H1 (cell line): Measurements from ENCODE around the gene TSHZ2. TPM values are rescaled to one million over a fixed set of nuclear protein-coding genes. Genes with fewer than 3 reads are reported as not detected.

ENCODE experiments used
- CTCF ChIA-PET: fragments of 300-600 bp; sonication (Branson Sonifier 250); formaldehyde crosslinking; loops from one replicate; lab custom pipeline; 2021; ENCODE audit not compliant: partially characterized antibody; lab: Charles Lee
- POLR2A ChIA-PET: fragments of 300-600 bp; sonication (Branson Sonifier 250); formaldehyde crosslinking; loops from one replicate; lab custom pipeline; 2021; ENCODE audit warnings: inconsistent platforms; ENCODE audit not compliant: partially characterized antibody; lab: Charles Lee
- DNase-seq, 2 experiments: peaks; one replicate each; pipeline versions ENCODE4 v3.0.0 to v3.0.0-alpha.2; 2010 to 2022; ENCODE audit warnings: low spot score in 2 of 2, low read depth in 1 of 2, mixed read lengths in 1 of 2
- FAIRE-seq: peaks from 2 replicates; lab custom pipeline; 2011; peaks lifted over from hg19 to GRCh38; lab: Jason Lieb, UNC
- H2AFZ ChIP-seq: 2 replicates; pipeline ENCODE4 v1.8.1; 2012; ENCODE audit warnings: low read length, inconsistent platforms
- H2AK5ac ChIP-seq: 2 replicates; pipeline ENCODE4 v1.6.1; 2013; ENCODE audit warnings: low read depth, low read length
- H2BK120ac ChIP-seq: replicated peaks from 2 replicates; pipeline ENCODE3; 2013; ENCODE audit warnings: low read depth, low read length, inconsistent platforms
- H2BK12ac ChIP-seq: 2 replicates; pipeline ENCODE4 v1.6.1; 2013; ENCODE audit warnings: low read depth, low read length
- H2BK15ac ChIP-seq: 2 replicates; pipeline ENCODE4 v1.6.1; 2013; ENCODE audit warnings: low read length
- H2BK20ac ChIP-seq: 2 replicates; pipeline ENCODE4 v1.6.1; 2013; ENCODE audit warnings: low read length
- H2BK5ac ChIP-seq: 2 replicates; pipeline ENCODE4 v1.6.1; 2013; ENCODE audit warnings: low read depth, low read length
- H3K14ac ChIP-seq: 2 replicates; pipeline ENCODE4 v1.6.1; 2013; ENCODE audit warnings: inconsistent platforms; ENCODE audit not compliant: insufficient read length
- H3K18ac ChIP-seq: 2 replicates; pipeline ENCODE4 v1.6.1; 2013; ENCODE audit warnings: low read length; ENCODE audit errors: extremely low read depth
- H3K23ac ChIP-seq: 2 replicates; pipeline ENCODE4 v1.6.1; 2013; ENCODE audit warnings: inconsistent platforms; ENCODE audit not compliant: insufficient read length
- H3K23me2 ChIP-seq: 2 replicates; pipeline ENCODE4 v1.6.1; 2013; ENCODE audit warnings: low read depth, low read length
- H3K27ac ChIP-seq: 2 replicates; pipeline ENCODE4 v1.6.1; 2011; ENCODE audit warnings: low read depth, low read length, inconsistent platforms
- H3K27me3 ChIP-seq, 4 experiments: replicated peaks in 1 of 4; 1 replicate in 1 of 4; 2 replicates in 3 of 4; pipeline versions ENCODE4 v1.6.1 to v1.8.1; 2011 to 2013; ENCODE audit warnings: low read length in 3 of 4, mild to moderate bottlenecking in 3 of 4, inconsistent platforms in 2 of 4, mixed read lengths in 2 of 4, moderate library complexity in 1 of 4; ENCODE audit not compliant: control insufficient read depth in 3 of 4, insufficient read depth in 3 of 4; ENCODE audit errors: extremely low read depth in 1 of 4
- H3K36me3 ChIP-seq, 4 experiments: 2 replicates each; pipeline versions ENCODE4 v1.6.1 to v1.8.1; 2011 to 2013; ENCODE audit warnings: mild to moderate bottlenecking in 4 of 4, low read length in 3 of 4, moderate library complexity in 2 of 4, control low read depth in 1 of 4, inconsistent platforms in 1 of 4; ENCODE audit not compliant: insufficient read depth in 4 of 4, control insufficient read depth in 2 of 4
- H3K4ac ChIP-seq: replicated peaks from 2 replicates; pipeline ENCODE3; 2013; ENCODE audit warnings: low read length, low read depth, mixed read lengths, inconsistent platforms; ENCODE audit not compliant: insufficient read length
- H3K4me1 ChIP-seq, 4 experiments: replicated peaks in 1 of 4; 1 replicate in 1 of 4; 2 replicates in 3 of 4; pipeline versions ENCODE4 v1.6.1 to v1.8.1; 2011 to 2013; ENCODE audit warnings: low read length in 3 of 4, inconsistent platforms in 2 of 4, mixed read lengths in 1 of 4; ENCODE audit not compliant: insufficient read depth in 4 of 4, control insufficient read depth in 3 of 4
- H3K4me2 ChIP-seq, 2 experiments: 2 replicates each; pipeline versions ENCODE4 v1.6.1 to v1.8.1; 2011 to 2013; ENCODE audit warnings: low read depth in 2 of 2, low read length in 2 of 2, control low read depth in 1 of 2, inconsistent platforms in 1 of 2, mild to moderate bottlenecking in 1 of 2; ENCODE audit not compliant: insufficient read depth in 1 of 2
- H3K4me3 ChIP-seq, 4 experiments: fragments of 200-600, 300-600 bp in 1 of 4; sonication (generic), shearing (Covaris generic), sonication (Bioruptor Twin) in 1 of 4; 2 replicates each; pipeline versions ENCODE4 v1.5.1 to v1.8.1; 2011 to 2016; ENCODE audit warnings: low read length in 4 of 4, low read depth in 3 of 4, control low read depth in 2 of 4, inconsistent platforms in 2 of 4, mild to moderate bottlenecking in 2 of 4, mixed read lengths in 1 of 4, moderate library complexity in 1 of 4; ENCODE audit not compliant: insufficient read depth in 2 of 4; ENCODE audit errors: extremely low read depth in 1 of 4
- H3K56ac ChIP-seq: replicated peaks from 2 replicates; pipeline ENCODE3; 2013; ENCODE audit warnings: low read depth, mild to moderate bottlenecking, mixed read lengths, low read length, inconsistent platforms; ENCODE audit not compliant: insufficient read length
- H3K79me1 ChIP-seq: 2 replicates; pipeline ENCODE4 v1.6.1; 2013; ENCODE audit warnings: low read depth, low read length, control low read depth
- H3K79me2 ChIP-seq, 2 experiments: 2 replicates each; pipeline versions ENCODE4 v1.6.1 to v1.8.1; 2012 to 2013; ENCODE audit warnings: low read length in 2 of 2, mild to moderate bottlenecking in 2 of 2, inconsistent platforms in 1 of 2; ENCODE audit not compliant: insufficient read depth in 2 of 2, control insufficient read depth in 1 of 2
- H3K9ac ChIP-seq, 4 experiments: replicated peaks in 1 of 4; 1 replicate in 1 of 4; 2 replicates in 3 of 4; pipeline versions ENCODE4 v1.6.1 to v1.8.1; 2011 to 2013; ENCODE audit warnings: low read depth in 3 of 4, low read length in 3 of 4, control low read depth in 2 of 4, mild to moderate bottlenecking in 2 of 4, moderate library complexity in 2 of 4, inconsistent platforms in 1 of 4; ENCODE audit errors: extremely low read depth in 1 of 4
- H3K9me3 ChIP-seq, 2 experiments: 2 replicates each; pipeline versions ENCODE4 v1.6.1 to v1.8.1; 2012 to 2013; ENCODE audit warnings: mild to moderate bottlenecking in 2 of 2, moderate library complexity in 2 of 2, control low read depth in 1 of 2, inconsistent platforms in 1 of 2, low read depth in 1 of 2, low read length in 1 of 2, mixed read lengths in 1 of 2; ENCODE audit not compliant: insufficient read depth in 2 of 2
- H4K20me1 ChIP-seq, 2 experiments: replicated peaks in 1 of 2; 2 replicates each; pipeline versions ENCODE3 to v1.8.1; 2011 to 2013; ENCODE audit warnings: inconsistent platforms in 2 of 2, low read length in 2 of 2, mild to moderate bottlenecking in 1 of 2; ENCODE audit not compliant: insufficient read depth in 2 of 2, control insufficient read depth in 1 of 2
- H4K5ac ChIP-seq: 2 replicates; pipeline ENCODE4 v1.6.1; 2013; ENCODE audit warnings: low read length, low read depth, mixed read lengths, inconsistent platforms; ENCODE audit not compliant: insufficient read length
- H4K8ac ChIP-seq: 2 replicates; pipeline ENCODE4 v1.8.0; 2013; ENCODE audit warnings: mild to moderate bottlenecking, moderate library complexity, low read length, inconsistent platforms; ENCODE audit not compliant: insufficient read depth; ENCODE audit errors: extremely low read depth
- H4K91ac ChIP-seq: replicated peaks from 2 replicates; pipeline ENCODE3; 2013; ENCODE audit warnings: low read length, mixed read lengths, inconsistent platforms; ENCODE audit not compliant: insufficient read length
- BCL11A ChIP-seq, 2 experiments: IDR thresholded peaks; one replicate each; pipeline ENCODE4 v1.6.1; 2011; ENCODE audit warnings: low read depth in 2 of 2, low read length in 2 of 2, mild to moderate bottlenecking in 2 of 2
- EZH2 ChIP-seq: fragments of 200-600 bp; sonication (generic); IDR thresholded peaks from 2 replicates; pipeline ENCODE4 v1.7.1; 2012; ENCODE audit warnings: low read depth, mild to moderate bottlenecking, moderate library complexity, low read length, inconsistent platforms; ENCODE audit not compliant: severe bottlenecking
- MAFK ChIP-seq: IDR thresholded peaks from 2 replicates; pipeline ENCODE4 v1.6.1; 2012; ENCODE audit warnings: low read depth, mild to moderate bottlenecking, improper control_type of control experiment, low read length
- SUZ12 ChIP-seq: fragments of 200-600 bp; sonication (generic); IDR thresholded peaks from 2 replicates; pipeline ENCODE4 v1.6.1; 2012; ENCODE audit warnings: mild to moderate bottlenecking, inconsistent platforms, low read length, moderate library complexity, mixed read lengths
- WGBS, 2 experiments: shearing (Covaris generic) in 1 of 2; methylation state at CpG; one replicate each; pipeline versions ENCODE4 v1.1.6 to v1.1.7; 2013 to 2015; ENCODE audit warnings: low lambda C conversion rate in 2 of 2, mixed read lengths in 2 of 2, inconsistent platforms in 1 of 2, low coverage in 1 of 2, missing lambda C conversion rate in 1 of 2; ENCODE audit not compliant: insufficient replicate concordance in 2 of 2, insufficient coverage in 1 of 2, insufficient read length in 1 of 2; ENCODE audit errors: extremely low coverage in 1 of 2, missing lambda C conversion rate in 1 of 2; 5-methylcytosine and 5-hydroxymethylcytosine counted together
- polyA plus RNA-seq, 7 experiments: library from polyadenylated mRNA; depleted of rRNA in 3 of 7; stranded (reverse) in 5 of 7; unstranded in 2 of 7; fragments of >200 nt in 5 of 7; fragments of 200-250 nt in 2 of 7; gene quantifications; 1 replicate in 5 of 7; 2 replicates in 1 of 7; 4 replicates in 1 of 7; pipeline versions ENCODE4 v1.2.1 to v1.2.3, GENCODE V29; 2011 to 2013; ENCODE audit warnings: missing spikeins in 2 of 7, mixed read lengths in 2 of 7
- total RNA-seq: library from RNA; stranded (reverse); fragmentation: NEBNext Ultra II Directional; extraction: Animal tissue kit (Norgen Biotek cat#: 25700); gene quantifications from 2 replicates; pipeline ENCODE4 v1.2.1, GENCODE V29; 2021

The TSHZ2 gene
- total and polyA plus RNA-seq, 2 of the 8 experiments (the other 6 are each of a cell fraction or from before 2014, with no cell fraction given), result 0.14 to 0.30 TPM

DNA sequence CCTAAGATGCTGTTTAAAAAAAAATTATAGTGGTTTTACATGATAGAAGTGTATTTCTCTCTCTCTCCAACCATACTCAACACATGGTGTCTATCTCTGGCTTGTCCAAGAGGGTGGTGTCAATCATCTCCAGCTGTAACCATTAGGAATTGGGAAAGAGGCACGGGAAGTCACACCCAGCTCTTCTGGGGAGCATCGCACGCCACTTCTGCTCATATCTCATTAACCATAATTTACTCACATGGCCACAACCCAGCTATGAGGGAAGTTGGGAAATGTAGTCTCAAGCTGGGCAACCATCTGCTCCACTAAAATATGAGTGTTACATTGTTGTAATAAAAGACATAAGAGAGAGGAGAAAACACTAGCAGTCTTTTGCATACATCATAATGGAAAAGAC lies 30.4 kb upstream of the TSHZ2 start:
- Histone ChIP-seq H3K56ac (no peak overlapping the region), H3K36me3 (no peaks in the 10 kb centered on the region), H3K4me3 (no peak overlapping the region), H3K27ac (no peak overlapping the region), H4K91ac (no peak overlapping the region), H2BK12ac (no peak overlapping the region), H2BK120ac (no peak overlapping the region), H2BK20ac (no peak overlapping the region), H2AK5ac (no peak overlapping the region), H3K4me2 (no peak overlapping the region), H3K9ac (no peak overlapping the region), H4K5ac (no peak overlapping the region), H3K27me3 (no peaks in the 10 kb centered on the region), H3K4ac (no peak overlapping the region), H3K23me2 (no peaks in the 10 kb centered on the region), H3K18ac (no peak overlapping the region), H3K14ac (no peak overlapping the region), H2BK15ac (no peak overlapping the region), H3K79me2 (no peaks in the 10 kb centered on the region), H2BK5ac (no peak overlapping the region), H3K4me1 (no peaks in the 10 kb centered on the region), H3K79me1 (no peaks in the 10 kb centered on the region), H3K9me3 (0 out of 4 replicates have a peak, but pooled peaks cover 0 to under 1% of the 10 kb centered on the region in 2 experiments), H4K8ac (no peak overlapping the region), H2AFZ (no peak overlapping the region), H4K20me1 (no peaks in the 10 kb centered on the region), H3K23ac (no peak overlapping the region)
- CTCF ChIA-PET, result no interaction called here
- WGBS, 2 experiments, result 92% methylated on average over 3 of the region's 3 CpGs; no CpG with 5 or more reads in 1 of the 2 experiments
- DNase-seq (no peak), FAIRE-seq (no peak)
- POLR2A ChIA-PET, result no interaction called here
- no peak for TF ChIP-seq SUZ12
- no peak for TF ChIP-seq EZH2
- TF ChIP-seq BCL11A (IDR thresholded peaks at IDR 0.05; ENCODE audit: low read depth in 2 of 2, low read length in 2 of 2), result no peak
- TF ChIP-seq MAFK, result no peak
